ENCODE results near the gene FANCE. TPM values are rescaled to one million over a fixed set of nuclear protein-coding genes. Genes with fewer than 3 reads are reported as not detected.

The FANCE gene
- polyA plus RNA-seq, 3 donors: 1.8 to 3.0 (median 2.9) TPM

GRCh38 chr6:35477028-35477427 lies 24.9 kb downstream of the FANCE start:
- no peak overlapping the region for H3K9ac ChIP-seq (ENCODE audit: insufficient read depth, low read length, poor library complexity, severe bottlenecking)
- H3K9me3 Mint-ChIP-seq: peaks cover 0 to 3% (median 0%) of the 10 kb centered on the region in 7 donors

GRCh38 chr6:35477551-35478179 lies 25.5 kb downstream of the FANCE start:
- Histone ChIP-seq H3K36me3 (replicated peaks in 1 of 2; ENCODE audit: control insufficient read depth in 1 of 2, insufficient read depth in 2 of 2, low read length in 2 of 2) (peaks cover 6 to 16% of the 10 kb centered on the region in 2 donors), H2AFZ (ENCODE audit: insufficient read depth, low read depth, low read length, poor library complexity, severe bottlenecking) (no peak overlapping the region), H3K4me3 (replicated peaks in 1 of 3; ENCODE audit: low read depth in 2 of 3, low read length in 3 of 3) (no peak overlapping the region), H3K9me3 (replicated peaks in 1 of 2; ENCODE audit: control insufficient read depth in 1 of 2, insufficient read depth in 1 of 2, low read length in 2 of 2) (no peaks in the 10 kb centered on the region), H4K20me1 (ENCODE audit: insufficient read depth, low read length) (peaks cover 11% of the 10 kb centered on the region), H3K27ac (ENCODE audit: low read depth in 1 of 2, low read length in 2 of 2) (no peak overlapping the region), H3K9ac (ENCODE audit: insufficient read depth, low read length, poor library complexity, severe bottlenecking) (no peak overlapping the region), H3K4me1 (ENCODE audit: control insufficient read depth in 1 of 2, insufficient read depth in 2 of 2, low read length in 2 of 2) (no peaks in the 10 kb centered on the region), H3K4me2 (replicated peaks; ENCODE audit: extremely low read depth, low read length, poor library complexity, severe bottlenecking) (no peak overlapping the region), H3K27me3 (ENCODE audit: control insufficient read depth in 2 of 2, insufficient read depth in 2 of 2, low read length in 2 of 2) (no peaks in the 10 kb centered on the region), H3K79me2 (ENCODE audit: insufficient read depth, low read length) (no peaks in the 10 kb centered on the region)
- Mint-ChIP-seq H3K27ac (no peak overlapping the region), H3K27me3 (ENCODE audit: low read depth in 3 of 3) (peaks cover 2 to 11% (median 5%) of the 10 kb centered on the region in 3 donors), H3K36me3 (peaks cover 11 to 20% of the 10 kb centered on the region in 2 donors), H3K4me3 (no peak overlapping the region), H3K9me3 (peaks cover 0 to 3% (median 0%) of the 10 kb centered on the region in 7 donors), H3K4me1 (peaks cover 2% of the 10 kb centered on the region)
- WGBS (ENCODE audit: insufficient coverage): 83% methylated on average over 1 of the region's 5 CpGs
- intact Hi-C loops (cut with micrococcal nuclease): no loop called here
- DNase-seq: no peak
- TF ChIP-seq CTCF (IDR thresholded peaks at IDR 0.05): no peak

More at GRCh38 chr6:35477028-35477427, 24.9 kb downstream of the FANCE start:
- intact Hi-C loops (cut with micrococcal nuclease): no loop called here
- Histone ChIP-seq H3K79me2 (ENCODE audit: insufficient read depth, low read length) (no peaks in the 10 kb centered on the region), H3K4me2 (replicated peaks; ENCODE audit: extremely low read depth, low read length, poor library complexity, severe bottlenecking) (no peak overlapping the region), H3K4me1 (ENCODE audit: control insufficient read depth in 1 of 2, insufficient read depth in 2 of 2, low read length in 2 of 2) (no peaks in the 10 kb centered on the region), H3K27me3 (ENCODE audit: control insufficient read depth in 2 of 2, insufficient read depth in 2 of 2, low read length in 2 of 2) (no peaks in the 10 kb centered on the region), H4K20me1 (ENCODE audit: insufficient read depth, low read length) (peaks cover 17% of the 10 kb centered on the region), H3K9me3 (replicated peaks in 1 of 2; ENCODE audit: control insufficient read depth in 1 of 2, insufficient read depth in 1 of 2, low read length in 2 of 2) (no peaks in the 10 kb centered on the region), H3K4me3 (replicated peaks in 1 of 3; ENCODE audit: low read depth in 2 of 3, low read length in 3 of 3) (no peak overlapping the region), H3K36me3 (replicated peaks in 1 of 2; ENCODE audit: control insufficient read depth in 1 of 2, insufficient read depth in 2 of 2, low read length in 2 of 2) (peaks cover 11 to 22% of the 10 kb centered on the region in 2 donors), H3K27ac (ENCODE audit: low read depth in 1 of 2, low read length in 2 of 2) (no peak overlapping the region), H2AFZ (ENCODE audit: insufficient read depth, low read depth, low read length, poor library complexity, severe bottlenecking) (no peak overlapping the region)
- WGBS (ENCODE audit: insufficient coverage): no CpG with 5 or more reads among the region's 8 CpGs
- peaks cover 16 to 25% of the 10 kb centered on the region in 2 donors for H3K36me3 Mint-ChIP-seq
- peaks cover 2 to 10% (median 5%) of the 10 kb centered on the region in 3 donors for H3K27me3 Mint-ChIP-seq (ENCODE audit: low read depth in 3 of 3)
- no peak overlapping the region for H3K27ac Mint-ChIP-seq
- DNase-seq: no peak
- H3K4me1 Mint-ChIP-seq: peaks cover 2% of the 10 kb centered on the region
- H3K4me3 Mint-ChIP-seq: no peak overlapping the region
- TF ChIP-seq CTCF (IDR thresholded peaks at IDR 0.05): no peak

All from CD14-positive monocyte (primary cell).